HL-60/S4 treated with phorbol 12-myristate 13-acetate at 8.2 ng/mL for 4 days and 3 days (cell line): ENCODE results near the gene WNT9B.
"Not testable (repeated sequence)": the region's sequence is repeated elsewhere in the genome, so short reads cannot be mapped to it uniquely, and the experiment has no call there.

Source experiments
- in situ Hi-C: fragments of 300-500 bp; cut with MboI; formaldehyde crosslinking; loops from 2 replicates; pipeline ENCODE4 v1.15.0; 2022; ENCODE audit warnings: low sequenced_read_pairs

Gene WNT9B

GRCh38 chr17:46903762-46904672 lies 52.6 kb downstream of the WNT9B start:
- in situ Hi-C loops: no loop called here

GRCh38 chr17:46908068-46908737 lies 56.8 kb downstream of the WNT9B start:
- in situ Hi-C loops: no loop called here

GRCh38 chr17:46910179-46910927 lies 59.0 kb downstream of the WNT9B start:
- in situ Hi-C loops: no loop called here

- in situ Hi-C loops: no loop called here
These were observed 59.9 kb downstream of the WNT9B start for GRCh38 chr17:46911311-46911710.

- in situ Hi-C loops: no loop called here
These were observed 64.2 kb downstream of the WNT9B start for GRCh38 chr17:46915596-46915995.

- in situ Hi-C loops: no loop called here
These were observed 64.8 kb downstream of the WNT9B start for GRCh38 chr17:46916211-46916610.

- in situ Hi-C loops: no loop called here
These were observed 65.2 kb downstream of the WNT9B start for GRCh38 chr17:46916623-46917022.

- in situ Hi-C loops: no loop called here
These were observed 65.7 kb downstream of the WNT9B start for GRCh38 chr17:46917041-46917440.

GRCh38 chr17:46917516-46917915 lies 66.1 kb downstream of the WNT9B start:
- in situ Hi-C loops: no loop called here

- in situ Hi-C loops: not testable (repeated sequence)
These were observed 70.6 kb downstream of the WNT9B start for GRCh38 chr17:46921962-46922361.

GRCh38 chr17:46922487-46922803 lies 71.1 kb downstream of the WNT9B start:
- in situ Hi-C loops: no loop called here

- in situ Hi-C loops: no loop called here
These were observed 71.6 kb downstream of the WNT9B start, which contains the start of gene GOSR2 for GRCh38 chr17:46922804-46923635. GOSR2 (plus strand) TSS chr17:46923160; CDS start chr17:46923193, 33 bp downstream.

GRCh38 chr17:46925185-46925868 lies 73.9 kb downstream of the WNT9B start:
- in situ Hi-C loops: no loop called here

- in situ Hi-C loops: no loop called here
These were observed 77.3 kb downstream of the WNT9B start for GRCh38 chr17:46928467-46929261.

- in situ Hi-C loops: no loop called here
These were observed 78.0 kb downstream of the WNT9B start for GRCh38 chr17:46929413-46929812.

GRCh38 chr17:46930051-46930450 lies 78.7 kb downstream of the WNT9B start:
- in situ Hi-C loops: no loop called here

GRCh38 chr17:46931596-46931995 lies 80.2 kb downstream of the WNT9B start:
- in situ Hi-C loops: no loop called here

- in situ Hi-C loops: no loop called here
These were observed 84.4 kb downstream of the WNT9B start for GRCh38 chr17:46935658-46936266.
